Kidney (tissue), 14 donors: ENCODE results near the gene INTS3. TPM values are rescaled to one million over a fixed set of nuclear protein-coding genes. Genes with fewer than 3 reads are reported as not detected.
A peak's percentile ranks its signal among the peaks of the same experiment; 100 is the strongest.

Source experiments
- DNase-seq, 5 donors: peaks; one replicate each; pipeline ENCODE4 v3.0.0-alpha.2; 2013 to 2020
- FAIRE-seq: peaks from 2 replicates; lab custom pipeline; 2012; peaks lifted over from hg19 to GRCh38; lab: Jason Lieb, UNC
- H3K27ac ChIP-seq, 2 donors: one replicate each; pipeline ENCODE4 v1.7.0; 2013; ENCODE audit warnings: low read depth in 2 of 2, low read length in 2 of 2, inconsistent platforms in 1 of 2
- H3K27me3 ChIP-seq: one replicate; pipeline ENCODE4 v1.7.1; 2013; ENCODE audit warnings: low read length, inconsistent platforms; ENCODE audit not compliant: control insufficient read depth, insufficient read depth
- H3K36me3 ChIP-seq, 3 donors: one replicate each; pipeline versions ENCODE4 v1.7.0 to v1.7.1; 2013; ENCODE audit warnings: low read length in 3 of 3, control low read depth in 1 of 3, inconsistent platforms in 1 of 3; ENCODE audit not compliant: insufficient read depth in 3 of 3, control insufficient read depth in 2 of 3
- H3K4me1 ChIP-seq, 3 donors: one replicate each; pipeline versions ENCODE4 v1.7.0 to v1.7.1; 2013; ENCODE audit warnings: low read length in 3 of 3, inconsistent platforms in 1 of 3, low read depth in 1 of 3; ENCODE audit not compliant: control insufficient read depth in 2 of 3, insufficient read depth in 2 of 3
- H3K4me3 ChIP-seq, 3 donors: one replicate each; pipeline versions ENCODE4 v1.7.0 to v1.8.1; 2013; ENCODE audit warnings: low read length in 3 of 3, control low read depth in 1 of 3, inconsistent platforms in 1 of 3
- H3K9ac ChIP-seq, 3 donors: one replicate each; pipeline versions ENCODE4 v1.7.0 to v1.7.1; 2013; ENCODE audit warnings: low read length in 3 of 3, control low read depth in 1 of 3, inconsistent platforms in 1 of 3
- H3K9me3 ChIP-seq, 3 donors: one replicate each; pipeline versions ENCODE4 v1.7.0 to v1.7.1; 2013; ENCODE audit warnings: low read length in 3 of 3, control low read depth in 1 of 3, inconsistent platforms in 1 of 3; ENCODE audit not compliant: control insufficient read depth in 2 of 3, insufficient read depth in 1 of 3
- CTCF ChIP-seq: IDR thresholded peaks from 3 replicates; pipeline ENCODE4 v1.5.1; 2012; ENCODE audit warnings: mild to moderate bottlenecking, moderate library complexity, borderline replicate concordance; ENCODE audit not compliant: insufficient read depth; ENCODE audit errors: extremely low read depth
- intact Hi-C: fragments of 100-400 bp; cut with DNase I; formaldehyde crosslinking; loops from one replicate; pipeline ENCODE4 v1.11.1; 2022
- polyA plus RNA-seq: library from polyadenylated mRNA; stranded (reverse); fragments of 350-450 nt; fragmentation: Illumina TruSeq; extraction: RNeasy Lipid Tissue Mini Kit (QIAGEN cat#74804); gene quantifications from one replicate; pipeline ENCODE4 v1.2.3, GENCODE V29; 2014; ENCODE audit warnings: low read depth, low replicate concordance; ENCODE audit not compliant: insufficient read depth
- total RNA-seq: library from RNA; stranded (reverse); fragmentation: NEBNext Ultra II Directional; extraction: Animal tissue kit (Norgen Biotek cat#: 25700); gene quantifications from one replicate; pipeline ENCODE4 v1.2.1, GENCODE V29; 2021
- donor health status: control.
- donor health status: control.
- donor health status: control.
- donor health status: control.
- donor health status: control.
- donor health status: DM: yes; HTN: yes; CAD: no.
- donor health status: Normal renal cell carcinoma (clear cell type).

Gene INTS3
- total and polyA plus RNA-seq, 2 donors from 2014 or later: 42.7 to 74.8 TPM

DNA sequence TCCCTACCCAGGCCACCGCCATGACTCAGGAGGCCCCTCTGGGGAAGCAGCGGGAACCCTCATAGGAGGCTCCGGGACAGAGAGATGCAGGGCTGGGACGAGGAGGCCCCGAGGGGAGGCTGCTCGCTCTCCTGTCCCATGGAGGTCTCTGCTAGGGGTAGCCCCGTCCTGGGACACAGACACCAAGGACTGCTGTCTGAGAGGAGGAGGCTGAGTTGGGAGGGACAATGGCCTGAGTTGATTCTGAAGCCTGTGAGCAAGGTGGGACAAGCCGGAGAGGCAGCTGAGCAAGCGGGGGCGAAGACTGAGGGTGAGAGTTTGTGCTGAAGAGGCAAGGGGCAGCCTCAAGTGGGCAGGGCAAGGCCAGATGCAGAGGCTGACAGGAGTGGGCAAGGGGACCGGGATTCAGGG, 64.8 kb downstream of the INTS3 start:
- no peaks in the 10 kb centered on the region for H3K36me3 ChIP-seq
- no peaks in the 10 kb centered on the region for H3K27me3 ChIP-seq
- H3K4me1 ChIP-seq: peaks cover 4 to 12% (median 7%) of the 10 kb centered on the region in 3 donors
- DNase-seq (peak in 1 of 5 donors; percentile 72), FAIRE-seq (no peak)
- no peaks in the 10 kb centered on the region for H3K9me3 ChIP-seq
- H3K27ac ChIP-seq: no peak overlapping the region
- no peak overlapping the region for H3K4me3 ChIP-seq
- no peak overlapping the region for H3K9ac ChIP-seq
- intact Hi-C loops: loop anchor here (10.0 kb wide), 1 partner anchor 192 kb away; the partner anchor contains the start of gene RAB13
- TF ChIP-seq CTCF: no peak

GRCh38 chr1:153793261-153793972, 65.6 kb downstream of the INTS3 start:
- Histone ChIP-seq H3K4me1 (peaks cover 4 to 12% (median 7%) of the 10 kb centered on the region in 3 donors), H3K9me3 (no peaks in the 10 kb centered on the region), H3K27me3 (no peaks in the 10 kb centered on the region), H3K4me3 (no peak overlapping the region), H3K27ac (no peak overlapping the region), H3K36me3 (no peaks in the 10 kb centered on the region), H3K9ac (no peak overlapping the region)
- DNase-seq (peak in 1 of 5 donors; percentile 47), FAIRE-seq (no peak)
- no peak for TF ChIP-seq CTCF
- intact Hi-C loops: loop anchor here (10.0 kb wide), 1 partner anchor 191 kb away; the partner anchor contains the start of gene RAB13

GRCh38 chr1:153793973-153794615, 66.2 kb downstream of the INTS3 start:
- DNase-seq: peak in 1 of 5 donors; percentile 49
- H3K4me3 ChIP-seq: no peak overlapping the region
- H3K9ac ChIP-seq: no peak overlapping the region
- no peak for TF ChIP-seq CTCF
- H3K4me1 ChIP-seq: peaks cover 4 to 12% (median 7%) of the 10 kb centered on the region in 3 donors
- no peak overlapping the region for H3K27ac ChIP-seq
- intact Hi-C loops: loop anchor here (10.0 kb wide), 1 partner anchor 191 kb away; the partner anchor contains the start of gene RAB13
- FAIRE-seq: no peak
- H3K27me3 ChIP-seq: no peaks in the 10 kb centered on the region
- H3K36me3 ChIP-seq: no peaks in the 10 kb centered on the region
- H3K9me3 ChIP-seq: no peaks in the 10 kb centered on the region
